Measurements from ENCODE around the gene SLC35F6.

Gene SLC35F6, protein sequence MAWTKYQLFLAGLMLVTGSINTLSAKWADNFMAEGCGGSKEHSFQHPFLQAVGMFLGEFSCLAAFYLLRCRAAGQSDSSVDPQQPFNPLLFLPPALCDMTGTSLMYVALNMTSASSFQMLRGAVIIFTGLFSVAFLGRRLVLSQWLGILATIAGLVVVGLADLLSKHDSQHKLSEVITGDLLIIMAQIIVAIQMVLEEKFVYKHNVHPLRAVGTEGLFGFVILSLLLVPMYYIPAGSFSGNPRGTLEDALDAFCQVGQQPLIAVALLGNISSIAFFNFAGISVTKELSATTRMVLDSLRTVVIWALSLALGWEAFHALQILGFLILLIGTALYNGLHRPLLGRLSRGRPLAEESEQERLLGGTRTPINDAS

DNA sequence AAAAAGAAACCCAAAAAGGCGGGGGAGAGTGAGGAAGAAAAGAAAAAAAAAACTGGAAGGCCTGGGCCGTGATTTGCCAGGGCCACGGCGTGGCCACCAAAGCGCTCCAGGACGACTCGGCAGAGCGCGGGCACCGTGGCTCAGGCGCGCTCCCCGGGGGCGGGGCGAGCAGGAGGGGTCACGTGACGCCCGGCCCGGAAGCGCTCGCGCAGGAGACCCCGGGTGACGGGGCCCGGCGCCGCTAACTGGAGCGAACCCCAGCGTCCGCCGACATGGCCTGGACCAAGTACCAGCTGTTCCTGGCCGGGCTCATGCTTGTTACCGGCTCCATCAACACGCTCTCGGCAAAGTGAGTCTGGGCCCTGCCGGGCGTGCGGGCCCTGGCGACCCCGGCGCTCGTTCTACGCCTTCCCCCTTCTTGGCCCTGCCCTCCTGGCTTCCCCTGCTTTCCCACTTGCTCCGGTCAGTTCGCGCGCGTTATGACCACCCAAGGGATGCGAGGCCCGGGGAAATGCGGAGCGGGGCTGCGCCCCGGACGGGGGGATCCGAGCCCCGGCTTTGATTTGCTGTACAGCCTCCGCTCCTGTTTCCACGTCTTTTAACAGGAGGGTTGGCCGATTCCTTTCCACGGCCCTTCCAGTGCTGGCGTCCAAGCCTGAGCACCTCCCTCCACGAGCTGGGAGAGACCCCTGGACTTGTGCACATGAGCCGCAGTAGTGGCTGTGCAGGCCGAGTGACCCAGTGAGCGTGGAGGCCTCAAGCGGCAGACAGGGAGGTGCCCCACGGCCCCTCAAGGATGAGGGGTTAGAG is at the start of gene SLC35F6:
Gene SLC35F6 (plus strand): TSS at position 207 of the 810 bp plus-strand sequence. CDS start 66 bp downstream, at position 273.
- DNase-seq: peak; percentile 79

DNA sequence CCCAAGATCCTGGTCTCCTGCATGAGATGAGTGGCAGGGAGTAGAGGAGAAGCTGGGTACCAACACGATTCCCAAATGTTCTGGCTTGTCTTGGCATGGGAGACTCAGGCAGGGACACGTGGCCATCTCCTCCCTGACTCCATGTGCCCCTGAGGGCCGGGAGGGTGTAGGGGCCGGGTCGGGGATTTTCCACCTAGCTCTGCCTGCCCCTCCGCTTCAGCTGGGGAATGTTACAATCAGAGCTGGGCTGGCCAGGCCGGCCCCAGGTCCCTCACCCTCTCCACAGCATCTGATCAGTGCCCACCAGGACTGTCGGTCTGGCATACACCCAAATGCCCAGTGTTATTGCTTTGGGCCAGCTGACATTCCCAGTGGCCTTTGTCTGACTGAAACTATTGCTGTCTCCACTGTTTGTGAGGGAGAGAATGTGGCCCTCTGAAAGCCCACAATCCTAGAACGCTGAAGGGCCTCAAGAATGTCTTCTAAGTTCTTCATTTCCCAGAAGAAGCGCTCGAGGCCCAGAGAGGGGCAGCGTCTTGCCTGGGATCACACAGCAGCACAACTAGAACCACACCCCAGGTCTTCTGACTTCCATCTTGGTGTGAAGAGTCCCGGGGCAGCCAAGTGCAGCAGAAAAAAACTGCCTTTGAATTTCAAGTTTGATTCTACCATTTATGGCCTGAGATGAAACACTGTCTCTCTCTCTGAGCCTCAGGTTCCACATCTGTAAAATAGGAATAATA is 48.4 kb upstream of the SLC35F6 start:
- DNase-seq: no peak

DNA sequence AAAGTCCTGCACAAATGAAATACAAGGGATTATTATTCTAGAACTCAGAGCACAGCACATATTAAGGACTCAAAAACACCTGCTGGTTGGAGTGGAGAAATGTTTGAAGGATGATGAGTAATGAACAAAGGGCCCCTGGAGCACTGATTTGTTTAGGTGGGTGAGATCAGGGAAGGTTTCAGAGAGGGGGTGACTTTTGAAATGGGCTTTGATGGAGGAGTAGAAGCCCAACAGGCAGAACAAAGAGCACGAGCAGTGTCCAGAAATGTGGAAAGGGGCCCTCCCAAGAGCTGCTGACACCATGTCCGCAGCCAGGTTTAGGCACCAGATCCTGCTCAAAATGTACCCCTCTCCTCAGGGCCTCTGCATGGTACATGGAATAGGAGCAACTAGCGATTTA is 47.7 kb upstream of the SLC35F6 start:
- DNase-seq: no peak

DNA sequence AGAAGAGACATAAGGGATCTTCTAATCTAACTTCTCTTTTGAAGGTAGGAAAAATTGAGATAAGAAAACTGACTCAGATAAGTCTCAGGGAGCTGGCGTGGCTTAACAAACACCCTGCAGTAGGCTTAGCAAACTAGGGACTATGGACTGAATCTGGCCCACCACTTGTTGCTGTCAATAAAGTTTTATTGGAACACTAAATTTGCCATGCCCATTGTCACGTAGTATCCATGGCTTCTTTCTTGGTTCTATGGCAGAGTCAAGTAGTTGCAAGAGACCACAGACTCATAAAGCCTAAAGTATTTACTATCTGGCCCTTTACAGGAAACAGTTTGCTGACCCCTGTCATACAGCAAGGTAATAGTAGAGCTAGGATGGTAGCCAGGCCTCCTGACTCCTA is 47.3 kb upstream of the SLC35F6 start:
- no peak for DNase-seq

DNA sequence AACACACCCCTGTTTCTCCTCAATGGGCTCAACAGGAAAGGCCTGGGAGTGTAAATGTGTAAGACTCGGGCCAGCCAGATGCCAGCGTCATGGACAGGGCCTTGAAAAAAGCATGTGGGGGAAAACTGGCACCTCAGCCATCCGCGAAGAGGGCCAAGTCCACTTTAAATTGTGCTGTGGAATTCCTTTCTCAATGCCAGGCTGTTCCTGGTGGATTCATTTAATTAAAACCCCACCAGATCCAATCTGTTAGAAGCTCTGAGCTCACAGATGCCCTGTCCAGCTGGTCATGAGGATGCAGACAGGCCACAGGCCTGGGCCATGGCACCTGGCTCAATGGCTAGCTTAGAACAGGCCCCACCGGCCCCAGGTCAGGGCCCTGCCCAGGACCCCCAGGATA is 46.7 kb upstream of the SLC35F6 start:
- no peak for DNase-seq

DNA sequence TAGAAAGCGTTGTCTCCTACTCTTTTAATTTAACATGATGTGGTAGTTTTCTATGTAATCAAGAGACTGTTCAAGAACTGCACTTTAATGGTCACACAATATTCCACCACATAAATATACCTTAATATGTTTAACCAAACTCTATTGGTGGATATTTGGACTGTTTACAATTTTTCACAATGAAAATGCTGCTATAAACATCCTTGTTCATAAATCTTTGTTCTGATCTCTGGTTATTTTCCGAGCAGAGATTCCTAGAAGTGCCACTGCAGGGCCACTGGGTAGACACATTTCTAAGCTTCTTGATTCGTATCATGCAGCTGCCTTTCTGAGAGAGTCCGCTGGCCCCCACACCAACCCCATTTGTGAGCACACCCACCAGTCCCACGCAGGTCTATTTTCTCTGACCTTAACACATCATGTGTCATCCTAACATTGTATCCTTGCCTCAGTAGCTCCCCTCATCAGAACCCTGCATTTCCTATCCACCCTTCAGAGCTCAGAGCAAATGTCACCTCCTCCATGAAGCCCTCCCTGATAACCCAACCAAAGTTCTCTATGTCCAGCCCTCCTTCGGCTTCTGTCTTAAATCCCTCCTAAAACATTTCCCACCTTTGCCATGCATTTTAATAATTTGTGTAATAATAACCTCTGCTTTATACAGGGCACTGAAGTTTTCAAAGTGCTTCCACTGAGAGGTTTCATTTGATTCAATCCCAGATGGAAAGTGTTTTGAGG is 45.0 kb upstream of the SLC35F6 start:
- no peak for DNase-seq

DNA sequence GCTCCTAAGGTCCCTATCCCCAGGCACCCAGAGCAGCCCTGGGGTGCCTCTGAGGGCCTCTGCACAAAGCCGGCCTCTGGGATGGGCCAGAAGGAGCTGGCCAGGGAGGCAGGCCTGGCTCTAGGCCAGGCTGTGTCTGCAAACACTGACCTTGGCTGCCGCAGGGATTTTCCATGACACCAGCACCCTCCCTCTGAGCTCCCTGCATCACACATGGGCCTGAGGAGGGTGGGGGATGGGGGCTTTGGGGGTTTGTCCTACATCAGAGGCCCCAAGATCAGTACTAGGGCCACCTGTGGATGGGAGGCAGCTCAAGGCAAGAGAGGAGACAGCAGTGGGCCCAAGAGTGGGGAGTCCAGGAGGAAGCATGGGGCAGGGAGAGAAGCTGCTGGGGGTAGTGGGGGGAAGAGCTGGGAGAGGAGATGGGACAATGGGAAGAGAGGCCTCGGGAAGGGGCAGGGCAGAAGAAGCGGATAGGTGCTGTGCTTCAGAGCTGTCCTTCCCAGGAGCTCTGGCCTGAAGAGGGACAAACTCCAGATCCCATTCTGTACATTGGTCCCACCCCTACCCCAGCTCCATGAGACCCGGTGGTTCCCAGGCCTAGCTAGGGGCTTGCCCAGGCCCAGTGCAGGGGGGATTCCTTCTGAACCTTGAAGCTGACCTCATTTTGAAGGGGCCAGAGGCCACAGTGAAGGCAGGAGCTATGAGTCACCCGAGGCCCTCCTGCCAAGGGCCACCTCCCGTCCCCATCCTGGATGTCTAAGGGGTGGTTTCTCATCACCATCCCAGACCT is 43.6 kb upstream of the SLC35F6 start:
- DNase-seq: no peak

DNA sequence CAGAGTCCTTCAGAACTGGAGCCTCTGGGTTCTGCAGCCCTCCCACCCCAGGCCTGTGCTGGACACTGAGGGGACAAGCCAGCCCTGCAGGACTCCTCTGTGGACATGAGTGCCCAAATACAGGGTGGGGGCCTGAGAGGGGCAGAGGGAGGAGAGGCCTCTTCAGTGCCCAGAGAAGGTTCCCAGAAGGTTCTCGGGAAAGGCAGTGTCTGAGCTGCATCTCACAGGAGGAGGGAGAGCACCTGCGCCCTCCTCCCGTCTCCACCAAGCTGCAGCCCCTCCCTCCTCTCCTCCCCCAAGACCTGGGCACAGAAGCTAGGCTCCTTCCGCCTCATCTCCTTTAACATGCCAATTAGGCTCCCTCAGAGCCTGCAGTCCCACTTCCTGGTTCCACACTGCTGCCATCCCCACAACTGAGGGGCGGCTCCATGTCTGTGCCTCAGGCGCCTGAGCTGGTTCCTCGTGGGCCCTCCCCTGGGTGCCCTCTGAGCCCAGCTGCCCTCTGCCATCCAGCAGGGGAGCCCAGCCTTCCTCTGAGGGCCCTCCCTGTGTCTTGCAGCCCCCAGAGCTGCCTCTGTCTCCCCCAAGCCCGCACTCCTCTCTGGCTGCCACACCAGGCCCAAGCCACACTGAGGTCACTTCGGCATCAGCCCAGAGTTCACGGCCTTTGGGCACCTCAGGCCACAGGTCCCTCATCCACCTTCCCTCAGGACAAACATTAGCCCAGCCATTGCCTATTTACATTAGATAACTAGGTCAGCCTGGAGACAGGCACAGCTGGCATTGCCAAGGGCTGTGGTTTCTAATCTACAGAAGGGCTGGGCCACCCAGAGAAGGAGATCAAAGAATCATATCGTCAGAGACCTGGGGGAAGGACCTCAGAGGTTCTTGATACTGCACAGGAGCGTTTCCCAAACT is 42.7 kb upstream of the SLC35F6 start:
- DNase-seq: no peak

DNA sequence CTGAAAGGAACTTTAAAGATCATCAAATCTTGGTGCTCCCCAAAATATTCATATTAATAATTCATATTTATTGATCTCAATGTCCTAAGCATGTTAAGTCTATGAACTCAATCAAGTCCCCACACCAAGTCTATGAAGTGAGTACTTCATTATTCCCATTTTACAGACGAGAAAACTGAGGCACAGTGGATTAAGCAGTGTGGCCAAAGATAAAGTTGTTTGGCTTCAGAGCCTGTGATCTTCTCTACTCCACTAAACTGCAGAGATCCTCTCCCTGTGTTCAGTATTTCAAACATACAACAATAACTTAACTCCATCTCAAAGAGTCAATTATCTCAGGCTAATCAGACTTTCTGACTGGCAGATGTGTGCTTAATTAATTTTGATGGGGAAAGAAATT is 41.8 kb upstream of the SLC35F6 start:
- no peak for DNase-seq

DNA sequence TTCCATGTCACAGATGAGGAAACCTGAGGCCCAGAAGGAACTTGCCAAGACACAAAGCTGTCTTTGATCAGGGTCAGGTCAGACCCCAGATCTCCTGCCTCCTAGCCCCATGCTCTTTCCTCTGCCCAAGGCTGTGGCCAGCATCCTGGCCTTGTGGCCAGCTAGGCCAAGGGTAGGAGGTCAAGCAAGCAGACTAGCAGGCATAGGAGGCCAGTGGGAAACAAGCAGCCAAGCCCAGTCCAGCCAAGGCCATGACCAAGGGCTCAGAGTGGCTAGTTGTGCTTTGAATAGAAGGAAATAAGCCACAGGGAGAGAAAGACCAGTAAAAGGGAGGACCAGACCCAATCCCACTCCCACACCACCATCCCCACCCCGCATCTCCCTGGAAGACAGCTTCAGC is 41.2 kb upstream of the SLC35F6 start:
- DNase-seq: no peak

DNA sequence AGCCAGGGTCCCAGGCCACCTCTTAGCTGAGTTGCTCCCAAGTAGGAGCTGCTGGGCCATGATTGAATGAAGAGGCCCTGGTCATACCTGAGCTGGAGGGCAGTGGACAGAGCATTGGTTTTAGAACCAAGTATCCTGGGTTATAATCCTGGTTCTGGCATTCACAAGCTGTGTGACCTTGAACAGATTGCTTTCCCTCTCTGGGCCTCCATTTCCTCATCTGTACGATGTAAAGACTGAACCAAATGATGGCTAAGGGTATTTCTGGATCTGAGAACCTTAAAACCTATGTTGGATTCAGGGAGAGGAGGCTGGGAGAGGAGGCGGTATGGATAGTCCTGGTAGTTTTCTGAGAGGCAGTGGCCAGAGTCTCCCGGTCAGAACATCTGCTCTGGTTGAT is 40.6 kb upstream of the SLC35F6 start:
- no peak for DNase-seq

DNA sequence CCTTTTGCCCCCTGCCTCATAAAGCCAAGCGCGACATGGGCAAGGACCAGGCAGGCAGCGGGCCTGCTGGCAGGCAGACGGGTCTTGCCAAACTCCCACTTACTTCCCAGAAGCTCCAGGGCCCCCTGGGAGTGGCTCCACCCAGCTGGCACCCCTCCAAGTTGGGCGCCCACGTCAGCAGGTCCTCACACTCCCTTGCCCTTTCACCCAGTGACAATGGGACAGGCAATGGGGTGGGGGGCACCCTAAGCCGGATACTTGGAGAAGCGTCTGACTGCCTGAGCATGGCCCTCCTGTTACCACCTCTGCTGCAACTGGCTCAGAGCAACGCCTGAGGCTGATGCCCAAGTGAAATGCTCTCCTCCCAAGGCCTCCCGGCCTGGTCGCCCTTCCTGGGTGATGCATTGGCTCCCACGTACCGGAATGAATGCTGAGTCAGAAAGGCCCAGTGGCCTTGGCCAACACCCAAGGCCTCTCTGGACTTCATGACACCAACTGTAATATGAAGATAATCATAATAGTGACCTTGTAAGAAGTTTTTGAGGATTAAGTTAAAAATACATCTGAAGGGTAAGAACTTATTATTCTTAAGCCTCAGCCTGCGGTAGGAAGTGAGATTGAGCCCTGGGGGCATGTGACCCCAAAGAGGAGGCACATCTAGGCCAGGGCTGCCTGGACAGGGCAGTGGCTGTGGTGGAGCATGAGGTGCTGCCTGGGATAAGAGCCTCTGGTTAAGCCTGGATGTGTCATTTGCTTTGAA is 39.9 kb upstream of the SLC35F6 start:
- no peak for DNase-seq

DNA sequence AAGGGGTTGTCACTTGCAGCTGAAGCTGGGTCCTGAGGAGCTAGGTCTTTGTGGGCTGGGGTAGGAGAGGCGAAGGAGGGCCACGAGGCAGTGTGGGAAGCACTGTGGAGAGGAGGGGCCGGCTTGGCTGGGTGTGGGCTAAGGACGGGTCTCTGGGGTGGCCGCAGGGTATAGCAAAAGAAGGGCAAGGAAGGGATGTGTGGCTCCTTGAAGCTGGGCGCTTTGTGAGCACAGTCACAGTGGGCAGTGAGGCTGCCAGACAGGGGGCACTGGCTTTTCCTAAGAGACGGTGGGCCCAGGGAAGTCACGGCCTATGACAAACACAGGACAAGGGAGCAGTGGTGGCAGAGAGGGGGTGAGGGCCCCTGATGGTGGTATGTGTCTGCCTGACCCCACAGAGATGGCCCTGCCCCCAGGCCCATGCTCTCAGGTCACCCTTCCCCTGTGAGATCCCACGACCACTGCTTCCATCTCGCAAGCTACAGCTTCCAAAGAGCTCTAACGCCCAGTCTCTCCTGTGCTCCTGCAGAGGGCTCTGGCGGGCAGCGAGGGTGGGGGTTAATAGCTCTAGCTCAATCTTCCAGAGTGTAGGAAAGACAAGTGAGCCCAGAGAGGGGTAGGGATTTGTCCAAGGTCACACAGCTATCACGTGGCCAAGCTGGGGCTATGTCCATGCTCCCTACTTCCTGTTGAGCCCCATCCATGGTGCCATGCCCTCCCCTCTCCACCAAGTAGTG is 39.1 kb upstream of the SLC35F6 start:
- DNase-seq: no peak

DNA sequence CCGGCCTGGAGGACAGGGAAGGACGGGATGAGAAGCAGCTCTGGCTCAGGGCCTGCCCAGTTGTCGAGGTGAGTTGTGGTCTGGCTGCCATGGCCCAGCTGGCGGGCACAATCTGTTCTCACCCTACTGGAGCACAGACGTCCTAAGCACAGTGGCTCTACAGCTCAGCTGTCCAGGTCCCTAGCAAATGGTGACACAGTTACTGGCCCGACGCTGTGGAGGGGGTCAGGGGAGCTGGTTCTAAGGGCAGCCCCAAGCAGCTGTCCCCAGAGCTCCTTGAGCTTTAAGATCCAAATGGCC is 38.6 kb upstream of the SLC35F6 start:
- DNase-seq: no peak

DNA sequence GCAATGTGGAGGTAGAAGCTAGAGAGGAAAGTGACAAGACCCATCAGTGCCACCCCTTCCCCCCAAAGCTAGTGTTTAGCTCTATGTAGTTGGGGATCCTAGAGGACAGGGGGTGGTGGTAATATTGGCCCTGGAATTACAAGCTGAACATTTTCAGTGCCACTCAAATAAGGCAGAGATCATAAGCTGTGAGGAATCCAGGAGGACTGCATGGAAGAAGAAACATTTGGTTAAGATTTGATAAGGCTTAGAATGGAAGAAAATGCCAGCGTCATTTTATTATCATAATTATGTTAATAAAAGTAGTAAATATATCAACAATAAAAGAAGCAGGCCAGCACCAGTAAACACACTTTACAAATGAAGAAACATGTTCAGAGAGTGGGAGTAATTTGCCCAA is 37.9 kb upstream of the SLC35F6 start:
- DNase-seq: no peak

DNA sequence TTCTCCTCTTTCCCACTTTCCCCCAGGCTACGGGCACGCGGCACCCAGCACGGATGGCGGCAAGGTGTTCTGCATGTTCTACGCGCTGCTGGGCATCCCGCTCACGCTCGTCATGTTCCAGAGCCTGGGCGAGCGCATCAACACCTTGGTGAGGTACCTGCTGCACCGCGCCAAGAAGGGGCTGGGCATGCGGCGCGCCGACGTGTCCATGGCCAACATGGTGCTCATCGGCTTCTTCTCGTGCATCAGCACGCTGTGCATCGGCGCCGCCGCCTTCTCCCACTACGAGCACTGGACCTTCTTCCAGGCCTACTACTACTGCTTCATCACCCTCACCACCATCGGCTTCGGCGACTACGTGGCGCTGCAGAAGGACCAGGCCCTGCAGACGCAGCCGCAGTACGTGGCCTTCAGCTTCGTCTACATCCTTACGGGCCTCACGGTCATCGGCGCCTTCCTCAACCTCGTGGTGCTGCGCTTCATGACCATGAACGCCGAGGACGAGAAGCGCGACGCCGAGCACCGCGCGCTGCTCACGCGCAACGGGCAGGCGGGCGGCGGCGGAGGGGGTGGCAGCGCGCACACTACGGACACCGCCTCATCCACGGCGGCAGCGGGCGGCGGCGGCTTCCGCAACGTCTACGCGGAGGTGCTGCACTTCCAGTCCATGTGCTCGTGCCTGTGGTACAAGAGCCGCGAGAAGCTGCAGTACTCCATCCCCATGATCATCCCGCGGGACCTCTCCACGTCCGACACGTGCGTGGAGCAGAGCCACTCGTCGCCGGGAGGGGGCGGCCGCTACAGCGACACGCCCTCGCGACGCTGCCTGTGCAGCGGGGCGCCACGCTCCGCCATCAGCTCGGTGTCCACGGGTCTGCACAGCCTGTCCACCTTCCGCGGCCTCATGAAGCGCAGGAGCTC is 36.2 kb upstream of the SLC35F6 start:
- no peak for DNase-seq

DNA sequence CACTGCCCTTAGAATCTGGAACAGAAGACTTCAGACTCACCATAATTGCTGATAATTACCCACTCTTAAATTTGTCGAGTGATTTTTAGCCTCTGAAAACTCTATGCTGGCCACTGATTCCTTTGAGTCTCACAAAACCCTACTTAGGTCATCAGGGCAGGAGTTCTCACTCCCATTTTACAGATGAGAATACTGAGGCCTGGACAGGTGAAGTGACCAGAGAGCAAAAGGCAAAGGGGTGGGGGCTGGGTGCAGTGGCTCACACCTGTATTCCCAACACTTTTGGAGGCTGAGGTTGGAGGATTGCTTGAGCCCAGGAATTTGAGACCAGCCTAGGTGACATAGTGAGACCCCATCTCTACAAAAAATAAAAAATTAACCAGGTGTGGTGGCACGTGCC is 34.8 kb upstream of the SLC35F6 start:
- DNase-seq: no peak

DNA sequence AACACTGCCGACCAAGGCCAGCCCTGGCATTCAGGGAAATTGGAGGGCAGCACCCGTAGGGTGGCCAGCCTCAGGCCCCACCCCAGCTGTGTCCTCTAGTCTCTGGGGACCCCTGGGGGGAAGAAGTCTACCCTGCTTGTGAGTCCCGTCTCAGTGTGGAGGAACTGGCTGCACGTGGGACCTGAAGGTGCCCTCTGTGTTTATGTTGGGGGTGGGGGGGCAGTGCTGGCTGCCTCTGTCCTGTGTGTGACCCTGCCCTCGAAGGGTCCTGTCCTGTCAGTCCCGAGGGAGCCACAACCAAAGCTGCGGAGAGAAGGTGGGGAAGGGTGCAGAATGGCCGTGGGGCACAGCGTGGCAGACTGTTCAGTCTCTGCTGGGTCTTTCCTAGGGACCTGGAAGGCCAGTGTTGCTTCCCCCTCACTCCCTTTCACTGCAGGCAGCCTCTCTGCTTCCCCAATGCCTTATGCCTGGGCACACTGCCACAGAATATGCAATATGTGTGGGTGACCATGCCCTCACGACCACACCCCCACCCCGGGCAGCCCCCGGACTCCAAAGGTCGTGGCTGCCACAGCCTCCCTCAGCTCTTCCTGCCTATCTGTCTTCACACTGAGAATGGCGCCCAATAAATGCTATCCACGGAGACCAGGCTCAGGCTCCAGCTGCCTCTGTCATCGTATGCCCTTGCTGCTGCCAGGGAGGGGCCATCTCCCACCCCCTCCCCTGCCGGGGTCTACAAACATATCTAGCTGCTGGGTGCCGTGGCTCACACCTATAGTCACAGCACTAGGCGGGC is 33.3 kb upstream of the SLC35F6 start:
- DNase-seq: no peak

Data from NCI-H1436 (cell line).